Activated naive CD4-positive, alpha-beta T cell treated with anti-CD3 and anti-CD28 coated beads, Interleukin-2, amount 50 U/mL, for 24 hours (primary cell): ENCODE measurements around the gene ASIC1.

ENCODE experiments used
- H3K27ac Mint-ChIP-seq: one replicate; pipeline ENCODE4 v1.8.0; 2021; ENCODE audit warnings: mild to moderate bottlenecking, mixed read lengths
- H3K27me3 Mint-ChIP-seq: one replicate; pipeline ENCODE4 v1.8.0; 2021; ENCODE audit warnings: mixed read lengths
- H3K36me3 Mint-ChIP-seq: one replicate; pipeline ENCODE4 v1.8.0; 2021; ENCODE audit warnings: mixed read lengths
- H3K4me1 Mint-ChIP-seq: one replicate; pipeline ENCODE4 v1.8.0; 2021; ENCODE audit warnings: mixed read lengths
- H3K4me3 Mint-ChIP-seq: one replicate; pipeline ENCODE4 v1.8.0; 2021; ENCODE audit warnings: mild to moderate bottlenecking, mixed read lengths
- H3K9me3 Mint-ChIP-seq: one replicate; pipeline ENCODE4 v1.8.0; 2021; ENCODE audit warnings: mixed read lengths

ASIC1 gene

GRCh38 chr12:50051101-50051806 lies 6.1 kb upstream of the ASIC1 start:
- Mint-ChIP-seq H3K9me3 (no peaks in the 10 kb centered on the region), H3K4me3 (peak overlapping the region; percentile 0), H3K4me1 (peaks cover 8% of the 10 kb centered on the region), H3K36me3 (no peaks in the 10 kb centered on the region), H3K27me3 (peaks cover 27% of the 10 kb centered on the region), H3K27ac (no peak overlapping the region)

GRCh38 chr12:50052544-50052943 lies 4.9 kb upstream of the ASIC1 start:
- Mint-ChIP-seq H3K27ac (no peak overlapping the region), H3K36me3 (no peaks in the 10 kb centered on the region), H3K9me3 (no peaks in the 10 kb centered on the region), H3K4me1 (peaks cover 18% of the 10 kb centered on the region), H3K4me3 (no peak overlapping the region), H3K27me3 (peaks cover 34% of the 10 kb centered on the region)

- Mint-ChIP-seq H3K9me3 (no peaks in the 10 kb centered on the region), H3K4me3 (no peak overlapping the region), H3K27me3 (peaks cover 34% of the 10 kb centered on the region), H3K36me3 (no peaks in the 10 kb centered on the region), H3K27ac (no peak overlapping the region), H3K4me1 (peaks cover 18% of the 10 kb centered on the region)
Observed at GRCh38 chr12:50052964-50053363, 4.4 kb upstream of the ASIC1 start.

GRCh38 chr12:50053583-50053982 lies 3.8 kb upstream of the ASIC1 start:
- H3K4me3 Mint-ChIP-seq, result no peak overlapping the region
- H3K9me3 Mint-ChIP-seq, result no peaks in the 10 kb centered on the region
- H3K27me3 Mint-ChIP-seq, result peaks cover 34% of the 10 kb centered on the region
- no peaks in the 10 kb centered on the region for H3K36me3 Mint-ChIP-seq
- peaks cover 18% of the 10 kb centered on the region for H3K4me1 Mint-ChIP-seq
- no peak overlapping the region for H3K27ac Mint-ChIP-seq

GRCh38 chr12:50055831-50056638 lies 1.4 kb upstream of the ASIC1 start:
- no peaks in the 10 kb centered on the region for H3K9me3 Mint-ChIP-seq
- H3K27me3 Mint-ChIP-seq, result peaks cover 27% of the 10 kb centered on the region
- peak overlapping the region; percentile 52 for H3K27ac Mint-ChIP-seq
- H3K4me1 Mint-ChIP-seq, result peaks cover 31% of the 10 kb centered on the region
- H3K4me3 Mint-ChIP-seq, result peak overlapping the region; percentile 67
- H3K36me3 Mint-ChIP-seq, result no peaks in the 10 kb centered on the region

- H3K4me3 Mint-ChIP-seq, result peak overlapping the region; percentile 93
- peaks cover 26% of the 10 kb centered on the region for H3K27me3 Mint-ChIP-seq
- no peaks in the 10 kb centered on the region for H3K9me3 Mint-ChIP-seq
- H3K27ac Mint-ChIP-seq, result no peak overlapping the region
- peaks cover 31% of the 10 kb centered on the region for H3K4me1 Mint-ChIP-seq
- H3K36me3 Mint-ChIP-seq, result no peaks in the 10 kb centered on the region
Observed at GRCh38 chr12:50056639-50056976, 788 bp upstream of the ASIC1 start.

- H3K4me1 Mint-ChIP-seq, result peaks cover 31% of the 10 kb centered on the region
- no peaks in the 10 kb centered on the region for H3K36me3 Mint-ChIP-seq
- H3K27ac Mint-ChIP-seq, result no peak overlapping the region
- H3K9me3 Mint-ChIP-seq, result no peaks in the 10 kb centered on the region
- peaks cover 21% of the 10 kb centered on the region for H3K27me3 Mint-ChIP-seq
- peak overlapping the region; percentile 72 for H3K4me3 Mint-ChIP-seq
Observed at GRCh38 chr12:50057896-50058670, 687 bp downstream of the ASIC1 start.

- H3K9me3 Mint-ChIP-seq, result no peaks in the 10 kb centered on the region
- peaks cover 31% of the 10 kb centered on the region for H3K4me1 Mint-ChIP-seq
- peaks cover 17% of the 10 kb centered on the region for H3K27me3 Mint-ChIP-seq
- H3K36me3 Mint-ChIP-seq, result no peaks in the 10 kb centered on the region
- no peak overlapping the region for H3K27ac Mint-ChIP-seq
- H3K4me3 Mint-ChIP-seq, result peak overlapping the region; percentile 72
Observed at GRCh38 chr12:50058743-50059312, 1.4 kb downstream of the ASIC1 start.

- Mint-ChIP-seq H3K27ac (no peak overlapping the region), H3K4me1 (peaks cover 31% of the 10 kb centered on the region), H3K27me3 (peaks cover 17% of the 10 kb centered on the region), H3K36me3 (no peaks in the 10 kb centered on the region), H3K4me3 (peak overlapping the region; percentile 56), H3K9me3 (no peaks in the 10 kb centered on the region)
Observed at GRCh38 chr12:50059440-50060119, 2.2 kb downstream of the ASIC1 start.

- Mint-ChIP-seq H3K4me1 (peaks cover 31% of the 10 kb centered on the region), H3K36me3 (no peaks in the 10 kb centered on the region), H3K27me3 (peaks cover 17% of the 10 kb centered on the region), H3K4me3 (peak overlapping the region; percentile 56), H3K9me3 (no peaks in the 10 kb centered on the region), H3K27ac (no peak overlapping the region)
Observed at GRCh38 chr12:50060120-50060468, 2.7 kb downstream of the ASIC1 start.

GRCh38 chr12:50061171-50061570 lies 3.8 kb downstream of the ASIC1 start:
- Mint-ChIP-seq H3K27ac (no peak overlapping the region), H3K4me3 (no peak overlapping the region), H3K27me3 (peaks cover 14% of the 10 kb centered on the region), H3K9me3 (no peaks in the 10 kb centered on the region), H3K36me3 (no peaks in the 10 kb centered on the region), H3K4me1 (peaks cover 24% of the 10 kb centered on the region)

GRCh38 chr12:50061946-50062686 lies 4.7 kb downstream of the ASIC1 start:
- H3K27me3 Mint-ChIP-seq, result peaks cover 7% of the 10 kb centered on the region
- H3K9me3 Mint-ChIP-seq, result no peaks in the 10 kb centered on the region
- no peaks in the 10 kb centered on the region for H3K36me3 Mint-ChIP-seq
- no peak overlapping the region for H3K4me3 Mint-ChIP-seq
- H3K4me1 Mint-ChIP-seq, result peaks cover 14% of the 10 kb centered on the region
- no peak overlapping the region for H3K27ac Mint-ChIP-seq

GRCh38 chr12:50062728-50063460 lies 5.5 kb downstream of the ASIC1 start:
- H3K9me3 Mint-ChIP-seq, result no peaks in the 10 kb centered on the region
- peaks cover 6% of the 10 kb centered on the region for H3K27me3 Mint-ChIP-seq
- no peak overlapping the region for H3K27ac Mint-ChIP-seq
- peaks cover 13% of the 10 kb centered on the region for H3K4me1 Mint-ChIP-seq
- H3K4me3 Mint-ChIP-seq, result no peak overlapping the region
- no peaks in the 10 kb centered on the region for H3K36me3 Mint-ChIP-seq

GRCh38 chr12:50065726-50066310 lies 8.4 kb downstream of the ASIC1 start:
- H3K36me3 Mint-ChIP-seq, result no peaks in the 10 kb centered on the region
- H3K4me3 Mint-ChIP-seq, result no peak overlapping the region
- H3K27ac Mint-ChIP-seq, result no peak overlapping the region
- H3K27me3 Mint-ChIP-seq, result peaks cover 1% of the 10 kb centered on the region
- no peaks in the 10 kb centered on the region for H3K9me3 Mint-ChIP-seq
- H3K4me1 Mint-ChIP-seq, result peaks cover 8% of the 10 kb centered on the region
